Measurements from ENCODE around the gene CST6.

CST6 gene

GRCh38 chr11:66047541-66048365 is 35.9 kb downstream of the CST6 start:
- no peak for DNase-seq (ENCODE audit: low spot score)

GRCh38 chr11:66048547-66049323 is 36.9 kb downstream of the CST6 start, which contains the start of gene GAL3ST3:
TSS of gene GAL3ST3 (minus strand) at chr11:66049161. CDS start at chr11:66045415, 3,746 bp downstream.
- no peak for DNase-seq (ENCODE audit: low spot score)

GRCh38 chr11:66050581-66051231 is 38.9 kb downstream of the CST6 start:
- no peak for DNase-seq (ENCODE audit: low spot score)

- no peak for DNase-seq (ENCODE audit: low spot score)
Observed at GRCh38 chr11:66051371-66051765, 39.6 kb downstream of the CST6 start.

- peak; percentile 98 for DNase-seq (ENCODE audit: low spot score)
Observed at GRCh38 chr11:66051766-66052663, 40.2 kb downstream of the CST6 start, which contains the start of gene SF3B2. TSS of gene SF3B2 (plus strand) at chr11:66052364. CDS start at chr11:66052385, 21 bp downstream.

- DNase-seq (ENCODE audit: low spot score), result no peak
Observed at GRCh38 chr11:66052664-66052982, 40.8 kb downstream of the CST6 start.

- DNase-seq (ENCODE audit: low spot score), result no peak
Observed at GRCh38 chr11:66055021-66055420, 43.2 kb downstream of the CST6 start.

GRCh38 chr11:66056501-66056900 is 44.7 kb downstream of the CST6 start:
- DNase-seq (ENCODE audit: low spot score), result no peak

GRCh38 chr11:66059966-66060680 is 48.3 kb downstream of the CST6 start:
- DNase-seq (ENCODE audit: low spot score), result no peak

- no peak for DNase-seq (ENCODE audit: low spot score)
Observed at GRCh38 chr11:66061268-66061667, 49.5 kb downstream of the CST6 start.

- no peak for DNase-seq (ENCODE audit: low spot score)
Observed at GRCh38 chr11:66062408-66062807, 50.6 kb downstream of the CST6 start.
